ENCODE results near the gene TECPR2. TPM values are rescaled to one million over a fixed set of nuclear protein-coding genes. Genes with fewer than 3 reads are reported as not detected.

The TECPR2 gene
- total RNA-seq, 3 donors from 2014 or later = 19.8 to 25.2 (median 19.9) TPM

- peak in 1 of 2 donors; percentile 35 for DNase-seq (ENCODE audit: low spot score in 2 of 2)
- intact Hi-C loops (cut with DNase I; ENCODE audit: low total_unique reads) = no loop called here
- Histone ChIP-seq H3K27me3 (no peaks in the 10 kb centered on the region), H3K27ac (peak overlapping the region; percentile 96 to 97), H3K4me1 (peaks cover 7 to 9% of the 10 kb centered on the region in 2 donors), H3K9me3 (no peaks in the 10 kb centered on the region), H3K4me3 (peak overlapping the region; percentile 73 to 81 (median 80)), H3K36me3 (no peaks in the 10 kb centered on the region)
- TF ChIP-seq CTCF (IDR thresholded peaks at IDR 0.05) (peak in 1 of 3 donors; percentile 27), POLR2AphosphoS5 (IDR thresholded peaks at IDR 0.05) (no peak)
Observed at GRCh38 chr14:102320033-102320660, 42.6 kb upstream of the TECPR2 start.

GRCh38 chr14:102320671-102321455 is 41.9 kb upstream of the TECPR2 start:
- TF ChIP-seq POLR2A (IDR thresholded peaks at IDR 0.05) (no peak), POLR2AphosphoS5 (IDR thresholded peaks at IDR 0.05) (no peak), CTCF (IDR thresholded peaks at IDR 0.05) (no peak)
- Histone ChIP-seq H3K36me3 (no peaks in the 10 kb centered on the region), H3K27me3 (no peaks in the 10 kb centered on the region), H3K9me3 (no peaks in the 10 kb centered on the region), H3K4me3 (peak overlapping the region; percentile 73 to 81 (median 80)), H3K4me1 (peaks cover 7 to 9% of the 10 kb centered on the region in 2 donors), H3K27ac (peak overlapping the region; percentile 96 to 97)
- DNase-seq (ENCODE audit: low spot score in 2 of 2) = no peak
- intact Hi-C loops (cut with DNase I; ENCODE audit: low total_unique reads) = no loop called here

GRCh38 chr14:102321456-102322422 is 41.0 kb upstream of the TECPR2 start:
- Histone ChIP-seq H3K36me3 (no peaks in the 10 kb centered on the region), H3K9me3 (no peaks in the 10 kb centered on the region), H3K27ac (no peak overlapping the region), H3K4me3 (no peak overlapping the region), H3K4me1 (peaks cover 7 to 9% of the 10 kb centered on the region in 2 donors), H3K27me3 (no peaks in the 10 kb centered on the region)
- intact Hi-C loops (cut with DNase I; ENCODE audit: low total_unique reads) = no loop called here
- DNase-seq (ENCODE audit: low spot score in 2 of 2) = no peak
- TF ChIP-seq POLR2AphosphoS5 (IDR thresholded peaks at IDR 0.05) = no peak
- no peak for TF ChIP-seq POLR2A (IDR thresholded peaks at IDR 0.05)
- TF ChIP-seq CTCF (IDR thresholded peaks at IDR 0.05) = no peak

DNA sequence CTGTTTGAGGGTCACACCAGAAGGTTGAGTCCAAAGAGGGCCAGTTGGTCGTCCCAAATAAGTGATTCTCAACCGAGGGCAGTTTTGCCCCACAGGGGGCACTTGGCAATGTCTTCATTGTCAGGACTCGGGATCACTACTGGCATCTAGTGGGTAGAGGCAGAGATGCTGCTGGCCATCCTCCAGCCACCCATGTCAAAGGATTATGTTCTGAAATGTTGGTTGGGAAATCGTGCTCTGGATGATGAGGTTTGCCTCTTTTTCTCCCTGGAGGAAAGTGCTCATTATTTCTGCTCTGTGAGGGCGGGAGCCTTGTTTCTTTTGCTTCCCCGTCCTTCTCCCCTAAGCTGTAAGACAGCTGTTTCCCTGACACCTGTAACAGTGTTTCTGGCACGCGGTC is 39.6 kb upstream of the TECPR2 start:
- no peaks in the 10 kb centered on the region for H3K27me3 ChIP-seq
- H3K4me1 ChIP-seq = peaks cover 7 to 9% of the 10 kb centered on the region in 2 donors
- no peaks in the 10 kb centered on the region for H3K36me3 ChIP-seq
- DNase-seq (ENCODE audit: low spot score in 2 of 2) = peak; percentile 72 to 75
- intact Hi-C loops (cut with DNase I; ENCODE audit: low total_unique reads) = no loop called here
- H3K27ac ChIP-seq = peak overlapping the region; percentile 71 to 74
- TF ChIP-seq CTCF (IDR thresholded peaks at IDR 0.05) = peak in 2 of 3 donors; percentile 25 to 37
- TF ChIP-seq POLR2A (IDR thresholded peaks at IDR 0.05) = no peak
- no peak overlapping the region for H3K4me3 ChIP-seq
- no peaks in the 10 kb centered on the region for H3K9me3 ChIP-seq

Data from breast epithelium (tissue), 4 donors.